Adrenal gland (tissue), 5 donors: ENCODE measurements around the gene APRT.

ENCODE experiments used
- CTCF ChIP-seq, 6 experiments: fragments of 450-650 bp in 4 of 6; fragments of 200-600 bp in 2 of 6; sonication (generic) in 1 of 6; IDR thresholded peaks; 1 replicate in 5 of 6; 2 replicates in 1 of 6; pipeline versions ENCODE4 v1.5.1 to v1.8.0; 2016 to 2021; ENCODE audit warnings: antibody characterized with exemption in 6 of 6, mild to moderate bottlenecking in 2 of 6, moderate library complexity in 1 of 6
- POLR2A ChIP-seq, 2 donors: fragments of 450-650 bp; IDR thresholded peaks; one replicate each; pipeline ENCODE4 v1.6.1; 2017; ENCODE audit warnings: antibody characterized with exemption in 2 of 2, mild to moderate bottlenecking in 2 of 2, moderate library complexity in 1 of 2
- donor health status: DM: no; HTN: no; CAD: no.

- no peak for TF ChIP-seq CTCF (IDR thresholded peaks at IDR 0.05)
- TF ChIP-seq POLR2A (IDR thresholded peaks at IDR 0.05): no peak
Observed at GRCh38 chr16:88773812-88774291, 37.9 kb downstream of the APRT start.
